HG03095 (cell line): ENCODE results near the gene ACAP2.
A peak's percentile ranks its signal among the peaks of the same experiment; 100 is the strongest.
"Not testable (repeated sequence)": the region's sequence is repeated elsewhere in the genome, so short reads cannot be mapped to it uniquely, and the experiment has no call there.

Source experiments
- ATAC-seq: cut with Tn5 transposase; IDR thresholded peaks from one replicate; pipeline ENCODE4 v1.9.1; 2021; ENCODE audit warnings: moderate library complexity; ENCODE audit not compliant: unreplicated experiment

The ACAP2 gene

DNA sequence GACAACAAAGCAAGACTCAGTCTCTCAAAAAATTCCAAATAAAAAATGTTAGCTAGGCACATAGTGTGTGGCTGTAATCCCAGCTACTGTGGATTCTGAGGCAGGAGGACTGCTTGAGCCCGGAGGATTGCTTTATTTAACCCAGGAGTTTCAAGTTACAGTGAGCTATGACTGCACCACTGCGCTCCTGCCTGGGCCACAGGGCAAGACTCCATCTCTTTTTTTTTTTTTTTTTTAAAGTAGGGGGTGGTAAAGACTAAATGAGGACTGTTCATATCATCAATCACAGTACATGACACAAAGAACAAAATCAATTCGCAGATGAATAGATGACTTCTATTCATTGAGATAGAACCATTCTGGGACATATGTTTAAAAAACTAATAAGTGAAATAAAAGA, 48.1 kb downstream of the ACAP2 start:
- no peak for ATAC-seq

DNA sequence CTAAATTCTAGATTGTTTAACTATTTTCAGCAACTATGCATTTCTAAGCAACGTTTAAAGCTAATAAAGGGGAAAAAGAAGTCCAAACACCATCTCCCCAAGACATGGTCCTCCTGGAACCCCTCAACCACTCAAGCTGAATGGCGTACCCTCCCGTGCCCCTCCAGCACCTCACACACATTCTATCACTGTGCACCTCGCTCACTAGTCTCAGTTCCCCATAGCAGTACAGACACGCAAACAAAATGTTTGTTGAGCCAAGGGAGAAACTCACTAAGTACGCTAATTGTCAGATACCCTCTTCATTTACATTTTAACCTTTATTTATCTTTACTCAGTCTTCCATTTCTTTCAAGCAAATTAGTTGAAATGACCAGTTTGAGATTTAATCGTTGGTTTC, 48.8 kb downstream of the ACAP2 start:
- peak; percentile 66 for ATAC-seq

DNA sequence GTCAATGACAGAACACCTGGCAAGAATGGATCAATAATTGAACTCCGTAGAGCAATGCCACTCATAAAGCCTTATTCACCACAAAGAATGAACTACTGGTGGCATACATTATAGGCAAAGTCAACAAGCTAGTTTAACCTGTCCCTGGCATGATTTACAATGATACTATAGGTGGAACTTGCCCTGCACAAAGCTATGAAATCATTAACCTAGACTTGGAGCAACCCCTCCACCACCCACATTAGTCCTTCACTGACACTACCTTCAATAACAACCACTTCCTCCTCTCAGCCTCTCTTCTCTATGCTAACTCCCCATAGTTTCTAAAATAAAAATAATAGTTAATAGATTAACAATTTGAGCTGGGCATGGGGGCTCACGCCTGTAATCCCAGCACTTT, 54.4 kb downstream of the ACAP2 start:
- ATAC-seq = no peak

- ATAC-seq = no peak
Observed at GRCh38 chr3:195386739-195387138, 56.1 kb downstream of the ACAP2 start.

- no peak for ATAC-seq
Observed at GRCh38 chr3:195385526-195385925, 57.3 kb downstream of the ACAP2 start.

DNA sequence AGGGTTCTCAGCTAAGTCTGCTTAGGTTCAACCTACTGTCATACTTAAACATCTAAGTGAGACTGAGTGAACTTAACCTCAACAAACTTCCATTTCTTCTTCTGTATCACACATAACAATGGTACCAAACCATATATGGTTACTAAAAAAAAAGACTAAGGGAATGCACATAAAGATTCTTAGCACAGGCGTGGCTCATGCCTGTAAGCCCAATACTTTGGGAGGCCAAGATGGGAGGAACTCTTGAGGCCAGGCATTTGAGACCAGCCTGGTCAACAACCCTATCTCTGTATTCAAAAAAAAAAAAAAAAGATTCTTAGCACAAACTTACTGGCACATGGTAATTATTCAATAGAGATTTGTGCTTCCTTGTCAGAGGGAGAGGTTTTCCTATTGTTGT, 57.9 kb downstream of the ACAP2 start:
- no peak for ATAC-seq

DNA sequence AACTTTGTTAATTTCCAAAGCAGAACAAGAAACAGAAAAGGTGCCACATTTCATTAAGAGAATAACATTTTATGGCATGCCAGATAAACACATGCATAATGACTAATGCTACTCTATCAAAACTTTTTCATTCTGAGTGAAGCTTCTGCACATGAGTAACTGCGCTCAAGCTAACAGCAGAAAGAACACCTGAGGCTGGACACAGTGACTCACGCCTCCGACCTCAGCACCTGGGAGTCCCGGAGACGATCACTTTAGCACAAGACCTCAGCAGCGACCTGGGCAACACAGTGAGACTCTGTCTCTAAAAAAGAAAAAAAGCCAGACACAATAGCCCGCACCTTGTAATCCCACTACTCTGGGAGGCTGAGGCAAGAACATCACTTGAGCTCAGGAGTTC, 70.6 kb downstream of the ACAP2 start:
- no peak for ATAC-seq

DNA sequence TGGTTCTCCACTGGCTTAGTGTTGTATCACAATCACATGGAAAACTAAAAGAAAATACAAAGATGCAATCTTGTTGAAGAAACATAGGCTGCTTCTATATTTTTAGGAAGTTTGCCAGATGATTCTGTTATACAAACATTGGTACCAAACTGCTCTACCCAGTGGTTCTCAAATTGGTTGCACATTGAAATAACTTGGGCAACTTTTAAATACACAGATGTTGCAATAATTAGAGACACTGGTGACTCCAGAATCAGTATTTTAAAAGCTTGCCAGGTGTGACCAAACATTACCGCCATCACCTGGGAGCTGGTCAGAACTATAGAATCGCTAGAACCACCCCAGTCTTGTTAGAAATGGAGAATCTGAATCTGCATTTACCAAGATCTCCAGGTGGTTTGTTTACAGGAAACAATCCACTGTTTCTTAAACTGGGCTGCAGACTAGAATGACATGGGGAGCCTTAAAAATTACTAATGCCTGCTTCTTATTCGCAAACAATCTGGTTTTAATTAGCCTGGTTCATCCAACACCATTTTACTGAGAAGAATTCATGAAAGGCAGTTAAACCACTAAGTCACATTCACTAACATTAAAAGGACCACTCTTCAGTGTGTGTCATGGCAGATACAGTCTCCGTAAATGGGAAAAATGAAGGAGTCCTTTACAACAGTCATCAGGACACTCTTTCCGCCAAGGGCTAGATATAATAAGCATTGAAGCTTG, 76.5 kb downstream of the ACAP2 start:
- no peak for ATAC-seq

DNA sequence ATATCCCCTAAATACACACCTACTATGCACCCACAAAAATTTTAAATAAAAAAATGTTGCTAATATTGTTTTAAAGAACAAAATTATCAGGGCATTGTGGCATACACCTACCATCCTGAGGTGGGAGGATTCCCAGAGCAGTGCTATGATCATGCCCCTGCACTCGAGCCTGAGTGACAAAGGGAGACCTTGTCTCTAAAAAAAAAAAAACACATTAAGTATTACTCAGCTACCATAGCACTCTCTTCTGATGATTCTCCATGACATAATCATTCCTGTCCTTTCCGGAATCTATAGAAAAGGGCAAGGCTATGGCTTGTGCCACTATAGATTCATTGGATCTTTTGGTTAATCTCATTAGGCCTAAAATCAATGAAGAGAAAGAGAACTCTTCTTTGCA, 77.4 kb downstream of the ACAP2 start:
- ATAC-seq = no peak

- ATAC-seq = not testable (repeated sequence)
Observed at GRCh38 chr3:195357797-195358196, 85.0 kb downstream of the ACAP2 start.

- ATAC-seq = no peak
Observed at GRCh38 chr3:195356151-195357086, 86.4 kb downstream of the ACAP2 start.

- ATAC-seq = not testable (repeated sequence)
Observed at GRCh38 chr3:195354009-195354408, 88.8 kb downstream of the ACAP2 start.

GRCh38 chr3:195352895-195353488, 89.8 kb downstream of the ACAP2 start:
- no peak for ATAC-seq

- ATAC-seq = no peak
Observed at GRCh38 chr3:195348426-195349115, 94.2 kb downstream of the ACAP2 start.

DNA sequence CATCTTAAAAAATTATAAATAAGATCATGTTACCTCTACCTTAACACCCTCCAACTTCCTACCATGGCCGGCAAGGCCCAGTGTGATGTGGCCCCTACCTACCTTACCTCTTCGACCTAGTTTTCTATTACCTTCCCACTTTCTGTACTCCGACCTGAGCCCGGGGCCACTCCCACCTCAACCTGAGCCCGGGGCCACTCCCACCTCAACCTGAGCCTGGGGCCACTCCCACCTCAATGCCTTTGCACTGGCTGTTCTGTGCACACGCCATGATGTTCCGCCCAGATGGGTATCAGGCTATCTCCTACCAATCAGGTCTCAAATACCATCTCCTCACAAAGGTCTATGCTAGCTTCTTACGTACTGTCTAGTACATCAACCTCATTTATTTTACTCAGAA, 105.1 kb downstream of the ACAP2 start:
- no peak for ATAC-seq

DNA sequence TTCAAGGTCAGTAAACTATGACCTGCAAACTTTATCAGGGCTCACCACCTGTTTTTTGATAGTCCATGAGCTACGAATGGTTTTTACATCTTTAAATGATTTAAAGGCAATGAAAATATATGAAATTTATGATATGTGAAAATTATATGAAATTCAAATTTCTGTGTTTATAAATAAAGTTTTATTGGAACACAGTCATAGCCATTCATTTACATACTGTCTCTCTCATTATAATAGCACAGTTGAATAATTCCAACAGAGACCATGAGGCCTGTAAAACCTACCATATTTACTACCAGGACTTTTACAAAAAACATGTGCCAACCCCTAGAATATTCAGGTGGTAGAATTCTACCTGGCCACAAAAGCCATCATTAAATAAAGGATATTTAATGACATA, 107.9 kb downstream of the ACAP2 start:
- no peak for ATAC-seq

GRCh38 chr3:195319060-195319459, 123.8 kb downstream of the ACAP2 start:
- no peak for ATAC-seq

GRCh38 chr3:195312714-195313113, 130.1 kb downstream of the ACAP2 start:
- ATAC-seq = no peak

DNA sequence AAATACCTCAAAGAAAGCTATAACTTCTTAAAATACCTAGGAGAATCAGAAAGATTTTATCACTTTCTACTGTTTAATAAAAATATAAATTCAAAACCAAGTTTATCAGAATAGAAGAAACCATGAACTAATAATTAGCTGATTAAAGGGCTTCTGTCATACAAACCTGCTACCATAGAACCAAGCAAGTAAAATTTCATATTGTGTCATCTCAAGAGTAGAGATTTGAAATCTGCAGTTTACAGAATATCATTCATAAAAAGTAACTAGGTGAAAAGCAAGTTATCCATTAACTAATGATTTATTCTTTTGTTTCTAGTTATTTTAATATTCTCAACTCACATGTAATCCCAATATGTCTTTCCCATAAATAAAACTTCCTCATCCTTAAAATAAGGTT, 135.1 kb downstream of the ACAP2 start:
- no peak for ATAC-seq

- ATAC-seq = no peak
Observed at GRCh38 chr3:195306369-195306768, 136.5 kb downstream of the ACAP2 start.

- ATAC-seq = no peak
Observed at GRCh38 chr3:195302431-195302830, 140.4 kb downstream of the ACAP2 start.
